ENCODE measurements around the gene ZNF512.

Gene ZNF512

GRCh38 chr2:27638037-27638637 is 55.3 kb downstream of the ZNF512 start:
- no peak for DNase-seq (ENCODE audit: low read depth)

GRCh38 chr2:27638709-27639108 is 55.9 kb downstream of the ZNF512 start:
- DNase-seq (ENCODE audit: low read depth): no peak

GRCh38 chr2:27640722-27641245 is 57.9 kb downstream of the ZNF512 start:
- DNase-seq (ENCODE audit: low read depth): no peak

GRCh38 chr2:27645197-27645596 is 62.4 kb downstream of the ZNF512 start:
- no peak for DNase-seq (ENCODE audit: low read depth)

GRCh38 chr2:27647289-27647688 is 64.4 kb downstream of the ZNF512 start:
- DNase-seq (ENCODE audit: low read depth): no peak

- no peak for DNase-seq (ENCODE audit: low read depth)
Measured at GRCh38 chr2:27647737-27648136, 64.9 kb downstream of the ZNF512 start.

- no peak for DNase-seq (ENCODE audit: low read depth)
Measured at GRCh38 chr2:27651056-27651455, 68.2 kb downstream of the ZNF512 start.

GRCh38 chr2:27652341-27652740 is 69.5 kb downstream of the ZNF512 start:
- DNase-seq (ENCODE audit: low read depth): no peak

- DNase-seq (ENCODE audit: low read depth): no peak
Measured at GRCh38 chr2:27652790-27653189, 69.9 kb downstream of the ZNF512 start.

GRCh38 chr2:27653397-27653796 is 70.6 kb downstream of the ZNF512 start:
- no peak for DNase-seq (ENCODE audit: low read depth)

GRCh38 chr2:27655155-27655951 is 72.5 kb downstream of the ZNF512 start:
- no peak for DNase-seq (ENCODE audit: low read depth)

GRCh38 chr2:27661371-27661770 is 78.5 kb downstream of the ZNF512 start:
- DNase-seq (ENCODE audit: low read depth): no peak

- DNase-seq (ENCODE audit: low read depth): peak; percentile 60
Measured at GRCh38 chr2:27663285-27664153, 80.7 kb downstream of the ZNF512 start, which contains the start of the genes SLC4A1AP and SUPT7L. SLC4A1AP (plus strand) TSS chr2:27663889; CDS start chr2:27663915, 26 bp downstream. SUPT7L (minus strand) TSS chr2:27663614; CDS start chr2:27662192, 1,422 bp downstream.

- no peak for DNase-seq (ENCODE audit: low read depth)
Measured at GRCh38 chr2:27664154-27664574, 81.3 kb downstream of the ZNF512 start.

- DNase-seq (ENCODE audit: low read depth): no peak
Measured at GRCh38 chr2:27664622-27665363, 82.0 kb downstream of the ZNF512 start.

- no peak for DNase-seq (ENCODE audit: low read depth)
Measured at GRCh38 chr2:27667446-27667845, 84.6 kb downstream of the ZNF512 start.

GRCh38 chr2:27671235-27671634 is 88.4 kb downstream of the ZNF512 start:
- no peak for DNase-seq (ENCODE audit: low read depth)
